ENCODE measurements around the gene CAMKK2.
"Not testable (repeated sequence)": the region's sequence is repeated elsewhere in the genome, so short reads cannot be mapped to it uniquely, and the experiment has no call there.

Gene CAMKK2

GRCh38 chr12:121296618-121297434, at the start of gene CAMKK2:
TSS of gene CAMKK2 (minus strand) at chr12:121296709. CDS start at chr12:121274526, 22,183 bp downstream.
- peak; percentile 75 for DNase-seq

- DNase-seq: no peak
These were observed 48.8 kb upstream of the CAMKK2 start for GRCh38 chr12:121345151-121345815.

- no peak for DNase-seq
These were observed 48.0 kb upstream of the CAMKK2 start for GRCh38 chr12:121344506-121344905.

DNA sequence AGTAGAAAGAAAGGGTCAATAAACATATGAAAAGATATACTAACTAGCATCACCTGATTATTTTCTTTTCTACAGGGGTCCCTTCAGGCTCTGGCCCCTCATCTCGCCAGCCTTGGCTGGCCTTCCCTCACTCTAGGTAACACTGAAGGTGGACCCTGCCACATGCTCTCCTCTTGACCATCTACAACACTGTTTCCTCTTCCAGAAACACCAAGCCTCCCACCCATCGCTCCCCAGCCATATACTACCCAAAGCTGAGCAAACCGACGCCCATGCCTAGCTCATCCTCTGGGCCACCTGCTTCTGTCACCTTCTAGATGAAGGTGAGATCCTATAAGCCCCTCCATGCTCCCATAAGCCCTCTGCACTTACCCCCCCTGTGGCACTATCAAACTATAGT, 40.9 kb upstream of the CAMKK2 start:
- DNase-seq: no peak

GRCh38 chr12:121334513-121335343, 38.2 kb upstream of the CAMKK2 start:
- DNase-seq: peak; percentile 83

GRCh38 chr12:121333747-121334146, 37.2 kb upstream of the CAMKK2 start:
- no peak for DNase-seq

GRCh38 chr12:121331248-121331647, 34.7 kb upstream of the CAMKK2 start:
- no peak for DNase-seq

- DNase-seq: no peak
These were observed 34.2 kb upstream of the CAMKK2 start for GRCh38 chr12:121330692-121331091.

DNA sequence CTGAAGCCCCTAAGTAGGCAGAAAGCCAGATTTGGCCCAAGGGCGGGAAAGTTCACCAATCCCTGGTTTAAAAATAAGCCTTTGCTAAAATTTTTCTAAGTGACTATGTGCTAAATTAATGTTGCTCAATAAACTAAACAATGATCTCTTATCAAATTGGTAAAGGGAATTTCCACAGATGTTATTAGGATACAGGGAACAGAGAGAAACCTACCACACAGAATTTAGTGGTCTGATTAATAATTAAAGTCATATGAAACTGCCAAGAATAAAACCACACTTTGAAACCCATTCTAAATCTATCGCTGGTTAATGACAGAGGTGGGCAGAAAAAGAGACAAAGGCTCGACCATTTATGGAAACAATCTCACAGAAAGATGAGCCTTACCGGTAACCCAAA, 33.7 kb upstream of the CAMKK2 start:
- no peak for DNase-seq

DNA sequence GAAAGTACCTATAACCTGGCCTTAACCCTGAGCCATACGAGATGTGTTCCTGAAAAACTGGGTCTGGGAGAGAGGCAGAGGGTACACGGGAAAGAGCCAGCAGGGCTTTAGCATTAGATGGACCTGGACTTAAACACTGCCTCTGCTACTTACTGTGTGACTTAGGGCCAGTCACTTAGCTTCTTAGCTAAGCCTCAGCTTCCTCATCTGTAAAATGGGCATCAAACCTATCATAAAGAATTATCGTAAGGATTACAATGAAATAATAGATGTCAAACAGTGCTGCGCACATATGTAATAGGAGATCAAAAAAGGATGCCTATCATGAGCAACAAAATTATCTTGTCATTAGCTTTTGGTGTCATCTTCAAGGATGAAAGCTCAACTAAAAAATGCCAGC, 32.1 kb upstream of the CAMKK2 start:
- DNase-seq: no peak

DNA sequence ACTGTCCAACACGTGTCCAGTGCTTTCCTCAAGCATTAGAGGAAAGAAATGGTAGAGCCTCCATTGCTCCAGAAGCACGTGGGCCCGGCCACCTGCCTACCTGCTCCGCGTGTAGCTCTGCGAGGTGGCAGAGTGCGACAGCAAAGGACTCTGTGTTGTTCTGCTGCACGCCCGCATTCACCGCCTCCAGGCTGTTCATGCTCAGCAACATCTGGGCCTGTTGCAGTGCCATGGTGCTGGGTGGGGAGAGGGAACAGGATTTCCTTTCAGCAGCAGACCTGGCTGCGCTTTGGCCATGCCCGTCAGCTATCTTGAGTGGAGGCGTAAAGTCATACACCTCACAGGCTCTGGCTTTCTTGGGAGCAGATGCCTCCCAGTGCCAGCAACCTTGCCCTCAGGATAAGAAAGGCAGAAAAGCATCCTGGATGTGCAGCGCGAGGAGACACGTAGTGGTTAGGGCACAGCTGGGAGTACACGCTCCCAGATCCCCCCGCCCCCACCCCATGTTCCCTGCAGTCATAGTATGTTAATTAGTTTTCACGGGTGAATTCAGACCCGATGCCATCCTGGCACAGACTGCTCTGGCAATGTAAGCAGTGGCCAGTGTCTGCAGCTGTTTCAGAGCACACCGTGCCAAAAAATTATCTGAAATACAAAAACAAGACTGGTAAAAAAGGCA, 30.6 kb upstream of the CAMKK2 start:
- no peak for DNase-seq

GRCh38 chr12:121325922-121326396, 29.4 kb upstream of the CAMKK2 start:
- DNase-seq: no peak

DNA sequence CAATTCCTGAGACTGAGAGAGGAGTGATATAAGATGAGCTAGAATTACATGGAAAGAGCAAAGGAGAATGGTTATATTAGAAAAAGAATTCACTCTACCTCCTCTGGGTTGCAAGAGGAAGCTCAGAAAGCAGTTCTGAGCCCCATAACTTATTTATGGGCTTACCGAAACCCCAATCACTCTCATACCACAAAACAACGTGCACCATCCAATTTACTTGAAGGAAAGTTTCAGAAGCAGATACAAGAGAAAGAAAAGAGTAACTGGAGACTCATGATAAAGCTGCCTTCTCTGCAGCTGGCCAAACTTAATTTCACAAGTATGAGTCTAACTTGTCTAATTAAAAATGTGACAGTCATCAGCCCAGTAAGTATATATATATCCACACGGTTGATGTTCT, 27.4 kb upstream of the CAMKK2 start:
- no peak for DNase-seq

- DNase-seq: no peak
These were observed 21.6 kb upstream of the CAMKK2 start for GRCh38 chr12:121318121-121318520.

GRCh38 chr12:121314431-121314830, 17.9 kb upstream of the CAMKK2 start:
- no peak for DNase-seq

GRCh38 chr12:121310231-121310630, 13.7 kb upstream of the CAMKK2 start:
- not testable (repeated sequence) for DNase-seq

DNA sequence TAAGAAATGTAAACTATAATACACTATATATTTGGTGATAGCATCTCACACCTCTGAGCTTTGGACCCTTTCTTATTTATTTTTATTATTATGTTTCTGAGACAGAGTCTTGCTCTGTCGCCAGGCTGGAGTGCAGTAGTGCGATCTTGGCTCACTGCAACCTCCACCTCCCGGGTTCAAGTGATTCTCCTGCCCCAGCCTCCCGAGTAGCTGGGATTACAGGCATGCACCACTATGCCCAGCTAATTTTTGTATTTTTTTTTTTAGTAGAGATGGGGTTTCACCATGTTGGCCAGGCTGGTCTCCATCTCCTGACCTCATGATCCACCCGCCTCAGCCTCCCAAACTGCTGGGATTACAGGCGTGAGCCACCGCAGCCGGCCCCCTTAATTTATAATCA, 10.9 kb upstream of the CAMKK2 start:
- not testable (repeated sequence) for DNase-seq

DNA sequence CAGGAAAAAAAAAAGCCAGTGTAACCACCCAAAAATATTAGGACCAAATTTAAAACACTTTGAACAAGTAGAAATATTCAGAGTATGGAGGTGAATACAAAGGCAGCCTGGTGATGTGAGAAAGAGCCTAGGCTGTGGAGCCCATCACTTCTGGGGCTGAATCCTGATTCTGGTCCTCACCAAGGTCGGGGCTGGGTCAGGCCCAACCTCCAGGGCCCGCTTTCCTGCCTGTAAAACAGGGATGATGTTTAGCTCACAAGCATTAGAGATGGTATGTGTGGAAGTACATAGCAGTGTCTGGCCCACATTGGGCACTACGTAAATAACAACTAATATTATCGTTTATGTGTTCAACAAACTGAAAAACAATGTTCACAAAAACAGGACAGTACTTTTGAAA, 7.8 kb upstream of the CAMKK2 start:
- DNase-seq: no peak

- DNase-seq: no peak
These were observed 5.4 kb upstream of the CAMKK2 start for GRCh38 chr12:121301876-121302275.

- no peak for DNase-seq
These were observed 3.7 kb upstream of the CAMKK2 start for GRCh38 chr12:121300083-121300819.

DNA sequence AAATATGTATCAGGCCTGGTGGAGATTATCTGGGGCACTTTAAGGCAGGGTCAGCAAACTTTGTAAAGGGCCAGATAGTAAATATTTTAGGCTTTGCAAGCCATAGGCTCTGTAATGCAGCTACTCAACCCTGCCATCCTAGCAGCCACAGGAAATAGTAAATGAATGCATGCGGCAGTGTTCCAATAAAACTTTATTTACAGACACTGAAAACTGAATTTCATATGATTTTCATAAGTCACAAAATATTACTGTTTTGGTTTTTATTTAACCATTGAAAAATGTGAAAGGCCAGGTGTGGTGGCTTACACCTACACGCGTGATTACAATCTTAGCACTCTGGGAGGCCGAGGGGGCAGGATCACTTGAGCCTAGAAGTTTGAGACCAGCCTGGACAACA, 3.2 kb upstream of the CAMKK2 start:
- DNase-seq: no peak

DNA sequence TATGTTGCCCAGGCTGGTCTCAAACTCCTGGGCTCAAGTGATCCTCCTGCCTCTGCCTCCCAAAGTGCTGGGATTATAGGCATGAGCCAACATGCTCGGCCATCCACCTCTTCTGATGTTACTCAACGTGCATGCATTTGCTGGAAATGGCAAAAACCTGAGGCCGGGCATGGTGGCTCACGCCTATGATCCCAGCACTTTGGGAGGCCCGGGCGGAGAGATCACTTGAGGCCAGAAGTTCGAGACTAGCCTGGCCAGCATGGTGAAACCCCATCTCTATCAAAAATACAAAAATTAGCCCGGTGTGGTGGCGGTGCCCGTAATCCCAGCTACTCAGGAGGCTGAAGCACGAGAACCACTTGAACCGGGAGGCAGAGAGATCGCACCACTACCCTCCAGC, 1.9 kb upstream of the CAMKK2 start:
- not testable (repeated sequence) for DNase-seq

Data from NCI-H2029 treated with DMSO at 0.1 percent for 48 hours (cell line).